CD4-positive, alpha-beta T cell treated with Interleukin-15 for 1 hour (primary cell): ENCODE data around the gene HGFAC.
"Not testable (repeated sequence)": the region's sequence is repeated elsewhere in the genome, so short reads cannot be mapped to it uniquely, and the experiment has no call there.

Experiments
- DNase-seq: peaks from one replicate; pipeline ENCODE4 v3.0.0-alpha.2; 2020

The HGFAC gene

DNA sequence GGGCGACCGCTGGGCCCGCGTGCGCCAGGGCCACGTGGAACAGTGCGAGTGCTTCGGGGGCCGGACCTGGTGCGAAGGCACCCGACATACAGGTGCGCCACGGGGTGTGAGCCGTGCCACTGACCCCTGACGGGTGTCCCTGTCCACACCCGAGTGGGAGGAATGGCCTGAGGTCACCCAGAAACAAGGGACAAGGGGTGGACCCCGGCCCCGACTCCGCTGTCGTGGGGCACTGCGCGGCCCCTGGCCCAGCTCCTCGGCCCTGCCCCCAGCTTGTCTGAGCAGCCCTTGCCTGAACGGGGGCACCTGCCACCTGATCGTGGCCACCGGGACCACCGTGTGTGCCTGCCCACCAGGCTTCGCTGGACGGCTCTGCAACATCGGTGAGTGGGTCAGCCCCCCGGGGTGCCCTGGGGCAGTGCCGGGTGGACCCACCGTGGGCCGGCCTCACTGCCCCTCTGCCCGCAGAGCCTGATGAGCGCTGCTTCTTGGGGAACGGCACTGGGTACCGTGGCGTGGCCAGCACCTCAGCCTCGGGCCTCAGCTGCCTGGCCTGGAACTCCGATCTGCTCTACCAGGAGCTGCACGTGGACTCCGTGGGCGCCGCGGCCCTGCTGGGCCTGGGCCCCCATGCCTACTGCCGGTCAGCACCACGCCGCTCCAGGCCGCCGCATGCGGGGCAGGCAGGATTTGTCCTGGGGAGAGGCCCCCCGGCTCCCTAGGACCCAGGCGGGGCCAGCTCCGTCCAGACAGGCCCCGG, 2.8 kb downstream of the HGFAC start:
- no peak for DNase-seq

DNA sequence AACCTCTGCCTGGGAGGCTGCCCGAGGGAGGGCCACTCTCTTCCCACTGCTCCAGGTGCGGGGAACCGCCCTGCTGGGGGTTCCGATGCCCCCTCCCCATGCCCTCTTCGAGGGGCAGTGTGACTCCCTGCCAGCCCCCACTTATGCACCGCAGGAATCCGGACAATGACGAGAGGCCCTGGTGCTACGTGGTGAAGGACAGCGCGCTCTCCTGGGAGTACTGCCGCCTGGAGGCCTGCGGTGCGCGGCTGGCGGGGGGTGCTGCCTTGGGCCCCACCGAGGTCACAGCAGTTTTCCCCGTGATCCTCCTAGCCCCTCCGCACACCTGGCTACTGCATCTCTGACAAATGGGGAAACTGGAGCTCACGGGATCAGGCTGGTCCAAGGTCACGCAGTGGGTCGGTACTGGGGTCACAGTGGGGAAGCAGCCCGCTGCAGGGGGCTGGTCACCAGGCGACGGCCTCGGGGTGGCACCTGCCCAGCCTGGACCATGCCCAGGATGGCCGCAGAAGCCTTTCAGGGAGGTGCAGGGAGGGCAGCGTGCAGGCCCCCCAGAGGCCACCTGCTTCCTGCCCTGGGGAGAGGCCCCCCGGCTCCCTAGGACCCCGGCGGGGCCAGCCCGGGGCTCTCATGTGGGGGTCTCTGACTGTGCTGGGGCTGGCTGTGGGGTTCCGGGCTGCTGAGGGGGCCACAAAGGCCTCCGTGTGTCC, 3.5 kb downstream of the HGFAC start:
- no peak for DNase-seq

DNA sequence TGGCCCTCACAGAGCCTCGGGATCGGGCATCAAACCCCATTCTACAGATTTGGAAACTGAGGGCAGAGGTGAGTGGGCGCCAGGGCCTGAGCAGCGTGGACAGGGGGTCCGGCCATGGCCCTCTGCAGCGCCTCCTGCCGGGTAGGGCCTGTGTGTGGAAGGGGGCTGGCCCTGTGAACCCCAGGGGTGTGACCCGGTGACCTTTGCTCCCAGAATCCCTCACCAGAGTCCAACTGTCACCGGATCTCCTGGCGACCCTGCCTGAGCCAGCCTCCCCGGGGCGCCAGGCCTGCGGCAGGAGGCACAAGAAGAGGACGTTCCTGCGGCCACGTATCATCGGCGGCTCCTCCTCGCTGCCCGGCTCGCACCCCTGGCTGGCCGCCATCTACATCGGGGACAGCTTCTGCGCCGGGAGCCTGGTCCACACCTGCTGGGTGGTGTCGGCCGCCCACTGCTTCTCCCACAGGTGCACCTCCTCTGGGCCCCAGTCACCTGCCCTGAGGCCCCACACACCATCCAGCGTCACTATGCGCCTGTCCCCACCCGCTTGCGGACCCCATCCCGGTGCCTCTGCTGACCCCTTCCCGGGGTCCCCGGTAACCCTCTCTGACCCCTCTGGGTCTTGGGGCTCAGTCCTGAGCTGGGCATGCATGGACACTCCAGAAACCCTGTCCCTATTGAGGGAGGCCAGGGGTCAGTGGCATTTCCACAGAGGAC, 4.2 kb downstream of the HGFAC start:
- DNase-seq = no peak

DNA sequence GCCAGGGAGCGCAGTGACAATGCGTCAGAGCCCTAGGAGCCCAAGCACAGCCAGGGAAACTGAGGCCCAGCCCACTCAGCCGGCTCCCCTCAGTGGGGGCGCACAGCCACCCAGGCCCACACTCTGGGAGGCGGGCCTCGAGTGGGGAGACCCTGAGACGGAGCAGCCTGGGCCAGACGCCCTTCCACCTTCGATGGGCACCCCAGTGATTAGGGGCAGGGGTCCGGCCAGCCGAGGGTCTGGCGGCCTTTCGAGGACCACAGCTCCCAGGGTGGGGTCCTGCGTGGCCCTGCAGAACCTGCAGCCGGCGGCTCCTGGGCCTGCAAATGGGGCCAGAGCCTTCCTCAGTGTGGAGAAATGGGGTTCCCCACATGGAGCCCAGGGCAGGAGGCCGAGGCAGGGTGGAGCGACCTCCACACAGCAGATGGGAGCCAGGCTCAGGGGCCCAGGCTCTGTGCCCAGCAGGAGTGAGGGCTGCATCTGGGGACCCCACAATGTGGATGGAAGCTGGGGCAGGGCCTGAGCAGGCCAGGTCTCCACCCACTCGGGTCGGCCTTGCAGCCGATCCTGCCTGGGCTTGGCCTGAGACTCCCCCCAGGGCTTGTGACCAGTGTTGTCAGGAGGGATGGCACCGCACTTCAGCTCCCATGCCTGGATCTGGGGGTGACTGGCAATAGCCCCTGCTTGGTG, 5.0 kb downstream of the HGFAC start:
- DNase-seq = no peak

DNA sequence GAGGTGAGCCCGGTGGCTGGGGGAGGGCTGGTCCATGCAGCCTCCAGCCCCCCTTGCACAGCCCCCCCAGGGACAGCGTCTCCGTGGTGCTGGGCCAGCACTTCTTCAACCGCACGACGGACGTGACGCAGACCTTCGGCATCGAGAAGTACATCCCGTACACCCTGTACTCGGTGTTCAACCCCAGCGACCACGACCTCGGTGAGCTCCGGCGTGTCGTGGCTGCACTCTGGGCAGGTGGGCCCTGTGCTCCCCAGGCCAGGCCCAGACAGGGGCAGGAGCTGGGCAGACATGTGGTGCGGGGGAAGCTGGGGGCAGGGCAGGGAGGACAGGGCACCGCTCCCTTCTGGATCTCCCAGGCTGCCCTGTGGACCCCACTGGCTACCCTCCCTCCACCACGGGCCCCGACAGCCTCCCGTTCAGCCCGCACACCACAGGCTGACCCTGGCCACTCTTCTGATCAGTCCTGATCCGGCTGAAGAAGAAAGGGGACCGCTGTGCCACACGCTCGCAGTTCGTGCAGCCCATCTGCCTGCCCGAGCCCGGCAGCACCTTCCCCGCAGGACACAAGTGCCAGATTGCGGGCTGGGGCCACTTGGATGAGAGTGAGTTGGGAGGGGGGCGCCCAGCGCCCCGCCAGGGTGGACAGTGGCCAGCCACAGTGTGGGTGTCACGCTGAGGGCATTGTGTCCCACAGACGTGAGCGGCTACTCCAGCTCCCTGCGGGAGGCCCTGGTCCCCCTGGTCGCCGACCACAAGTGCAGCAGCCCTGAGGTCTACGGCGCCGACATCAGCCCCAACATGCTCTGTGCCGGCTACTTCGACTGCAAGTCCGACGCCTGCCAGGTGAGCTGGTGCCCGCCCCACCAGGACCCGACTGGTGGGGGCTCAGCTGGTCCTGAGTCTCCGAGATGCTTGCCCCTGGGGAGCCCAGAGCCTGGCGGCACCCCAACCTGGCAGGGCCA, 5.9 kb downstream of the HGFAC start:
- DNase-seq = no peak

DNA sequence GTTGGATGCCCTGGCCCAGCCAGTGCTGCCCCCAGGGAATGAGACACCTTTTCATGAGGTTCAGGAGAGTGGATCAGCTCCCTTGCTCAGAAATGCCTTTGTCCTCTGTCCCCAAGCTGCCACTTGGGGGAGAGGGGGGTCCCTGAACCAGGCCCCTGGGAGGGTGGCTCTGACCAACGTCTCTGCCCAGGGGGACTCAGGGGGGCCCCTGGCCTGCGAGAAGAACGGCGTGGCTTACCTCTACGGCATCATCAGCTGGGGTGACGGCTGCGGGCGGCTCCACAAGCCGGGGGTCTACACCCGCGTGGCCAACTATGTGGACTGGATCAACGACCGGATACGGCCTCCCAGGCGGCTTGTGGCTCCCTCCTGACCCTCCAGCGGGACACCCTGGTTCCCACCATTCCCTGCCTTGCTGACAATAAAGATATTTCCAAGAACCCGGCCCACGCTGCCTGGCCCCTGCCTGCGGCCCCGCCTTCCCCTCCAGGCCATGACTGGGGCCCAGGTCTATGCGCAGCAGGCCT, 7.3 kb downstream of the HGFAC start:
- DNase-seq = no peak

DNA sequence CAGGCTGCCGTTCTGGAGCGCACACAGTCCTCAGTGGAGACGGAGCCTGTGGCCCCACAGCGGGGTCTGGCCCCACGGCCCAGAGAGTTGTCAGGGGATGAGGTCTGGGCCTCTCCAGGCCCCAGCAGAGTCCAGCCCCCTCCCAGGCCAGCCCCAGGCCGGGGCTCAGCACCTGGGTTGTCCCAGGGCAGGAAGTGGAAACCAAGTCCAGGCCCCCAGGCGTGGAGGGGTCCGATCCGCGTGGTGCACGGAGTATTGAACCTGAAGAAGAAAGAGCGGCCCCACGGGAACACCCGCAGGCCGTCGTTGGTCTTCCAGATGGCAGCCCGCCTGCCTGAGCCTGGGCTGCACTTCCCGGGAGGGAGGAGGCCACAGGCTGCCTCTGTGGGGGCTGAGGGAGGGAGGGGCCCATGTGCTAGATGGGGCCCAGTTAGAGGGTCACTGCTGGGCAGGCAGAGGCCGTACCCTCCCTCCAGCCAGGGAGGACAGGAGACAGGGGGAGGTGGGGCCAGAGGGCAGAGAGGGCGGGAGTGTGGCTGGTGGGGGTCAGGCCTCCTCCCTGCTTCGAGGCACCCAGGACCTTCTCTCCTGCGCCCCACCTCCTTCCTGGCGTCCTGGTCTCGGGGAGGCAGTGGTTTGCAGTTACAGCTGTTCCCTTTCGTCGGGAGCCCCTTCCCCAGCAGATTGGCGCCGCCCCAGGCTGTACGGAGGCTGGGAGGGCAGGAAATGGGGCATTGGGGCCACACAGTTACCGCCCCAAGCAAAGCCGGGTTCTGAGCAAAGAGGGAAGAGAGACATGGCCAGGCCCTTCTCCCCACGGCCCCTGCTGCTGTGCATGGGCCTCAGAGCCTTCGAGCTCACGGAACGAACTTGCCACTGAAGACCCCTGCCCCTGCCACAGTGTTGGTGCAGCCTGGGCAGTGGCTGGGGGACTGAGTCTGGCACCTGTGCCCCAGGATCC, 8.1 kb downstream of the HGFAC start:
- DNase-seq = no peak

DNA sequence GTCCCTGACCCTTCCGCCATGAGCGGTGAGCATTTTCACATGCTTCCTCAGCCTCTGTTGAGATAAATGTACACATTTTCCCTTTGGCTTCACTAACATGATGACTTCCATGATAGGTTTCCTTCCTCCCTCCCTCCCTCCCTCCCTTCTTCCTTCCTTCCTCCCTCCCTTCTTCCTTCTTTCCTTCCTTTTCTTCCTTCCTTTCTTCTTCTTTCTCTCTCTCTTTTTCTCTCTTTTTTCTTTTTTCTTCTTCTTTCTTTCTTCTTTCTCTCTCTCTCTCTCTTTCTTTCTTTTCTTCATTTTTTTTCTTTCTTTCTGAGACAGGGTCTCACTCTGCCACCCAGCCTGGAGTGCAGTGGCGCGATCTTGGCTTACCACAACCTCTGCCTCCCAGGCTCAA, 8.9 kb downstream of the HGFAC start:
- DNase-seq = no peak

DNA sequence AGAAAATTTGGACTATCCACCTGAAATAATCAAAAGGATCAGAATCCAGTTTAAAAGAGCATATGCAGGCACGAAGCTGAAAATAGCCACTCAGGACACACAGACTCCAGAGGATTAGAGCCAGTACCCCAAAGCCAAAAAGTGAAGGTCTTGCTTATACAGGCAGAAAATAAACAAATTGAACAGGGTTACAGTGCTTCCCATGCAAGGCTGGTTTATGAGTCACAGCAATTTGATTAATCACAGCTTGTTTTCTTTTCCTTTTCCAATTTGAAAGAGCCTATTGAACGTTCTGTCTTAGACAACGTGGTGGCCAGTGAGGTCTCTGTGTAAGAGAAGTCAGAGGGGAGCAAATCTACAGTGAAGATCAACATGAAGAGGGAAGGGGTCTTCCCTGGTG, 10.2 kb downstream of the HGFAC start:
- DNase-seq = no peak

DNA sequence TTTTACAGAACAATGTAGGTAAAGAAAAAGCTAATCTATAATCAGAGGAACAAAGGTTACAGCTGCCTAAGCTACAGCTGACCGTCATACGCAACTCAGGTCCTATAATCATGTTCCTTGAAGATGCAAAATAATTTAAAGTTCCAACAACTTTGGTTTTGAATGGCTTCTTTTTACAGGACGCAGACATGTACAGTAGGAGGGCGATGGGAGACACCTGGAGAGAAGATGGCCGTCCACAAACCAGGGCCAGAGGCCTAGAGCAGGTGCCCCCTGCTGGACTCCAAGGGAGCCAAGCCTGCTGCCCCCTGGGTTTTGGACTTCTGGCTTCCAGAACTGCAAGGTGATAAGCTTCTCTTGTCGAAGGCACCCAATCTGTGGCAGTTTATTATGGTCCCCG, 10.6 kb downstream of the HGFAC start:
- no peak for DNase-seq

DNA sequence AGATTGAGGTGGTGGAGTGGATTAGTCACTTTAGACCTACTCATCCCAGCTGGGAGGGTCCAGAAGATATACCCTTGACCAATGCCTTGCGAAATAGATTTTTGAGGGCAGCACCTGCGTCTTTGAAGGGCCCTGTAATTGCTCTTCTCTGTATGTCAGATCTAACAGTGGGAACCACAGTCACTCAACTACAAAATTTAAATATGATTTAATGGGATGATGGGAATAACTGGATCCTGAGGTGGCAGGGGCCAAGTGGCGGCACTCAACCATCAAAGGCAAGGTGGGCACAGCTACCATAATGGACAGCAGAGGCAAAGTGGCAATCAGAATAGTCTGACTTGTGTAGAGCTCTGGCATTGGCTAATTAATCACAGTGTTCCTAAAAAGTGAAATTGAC, 13.8 kb downstream of the HGFAC start:
- DNase-seq = not testable (repeated sequence)

DNA sequence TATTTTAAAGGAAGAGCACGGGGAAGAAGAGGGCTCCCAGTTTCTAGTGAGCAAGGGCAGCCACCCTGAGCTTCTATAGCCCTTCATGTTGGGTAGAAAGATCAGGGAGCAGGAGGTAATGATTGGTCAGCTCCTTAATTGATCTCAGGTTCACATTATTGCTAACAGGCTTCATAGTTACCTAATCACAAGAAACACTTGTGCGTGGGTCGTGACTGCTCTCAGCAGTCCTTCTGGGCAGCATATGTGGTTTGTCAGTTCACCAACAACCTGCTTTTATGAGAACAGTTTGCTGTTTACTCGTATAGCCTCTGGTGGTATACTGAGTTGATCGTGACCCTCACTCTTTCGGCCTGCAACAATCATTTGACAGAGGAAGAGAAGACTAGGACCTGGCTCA, 16.6 kb downstream of the HGFAC start:
- no peak for DNase-seq

DNA sequence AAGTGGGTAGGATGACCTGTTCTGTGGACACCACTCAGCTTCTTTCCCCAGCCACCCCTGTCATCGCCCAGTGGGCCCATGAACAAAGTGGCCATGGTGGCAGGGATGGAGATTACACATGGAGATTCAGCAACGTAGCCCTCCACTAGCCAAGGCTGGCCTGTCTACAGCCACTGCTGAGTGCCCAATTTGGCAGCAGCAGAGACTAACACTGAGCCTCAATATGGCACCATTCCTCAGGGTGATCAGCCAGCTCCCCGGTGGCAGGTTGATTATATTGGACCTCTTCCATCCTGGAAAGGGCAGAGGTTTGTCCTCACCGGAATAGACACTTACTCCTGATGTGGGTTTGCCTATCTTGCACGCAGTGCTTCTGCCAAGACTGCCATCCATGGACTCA, 17.4 kb downstream of the HGFAC start:
- DNase-seq = not testable (repeated sequence)

DNA sequence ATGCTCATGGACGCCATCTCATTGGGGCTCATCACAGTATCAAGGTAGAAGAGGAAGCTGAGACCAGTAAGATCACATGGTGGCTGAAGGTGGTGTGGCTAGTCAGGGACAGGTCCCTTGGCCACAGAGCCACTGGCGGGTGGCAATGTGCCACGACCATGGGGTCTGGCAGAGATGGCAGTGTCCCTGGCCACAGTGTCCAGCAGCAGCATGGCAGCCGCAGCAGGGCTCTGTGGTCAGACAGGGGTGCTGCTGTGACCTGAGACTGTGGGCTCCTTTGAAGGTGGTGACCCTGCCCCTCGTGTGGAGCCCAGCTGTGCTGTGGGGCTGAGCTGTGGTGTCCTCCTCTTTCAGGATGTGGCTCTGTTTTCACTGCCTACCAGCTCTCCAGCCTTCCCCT, 19.2 kb downstream of the HGFAC start:
- no peak for DNase-seq

DNA sequence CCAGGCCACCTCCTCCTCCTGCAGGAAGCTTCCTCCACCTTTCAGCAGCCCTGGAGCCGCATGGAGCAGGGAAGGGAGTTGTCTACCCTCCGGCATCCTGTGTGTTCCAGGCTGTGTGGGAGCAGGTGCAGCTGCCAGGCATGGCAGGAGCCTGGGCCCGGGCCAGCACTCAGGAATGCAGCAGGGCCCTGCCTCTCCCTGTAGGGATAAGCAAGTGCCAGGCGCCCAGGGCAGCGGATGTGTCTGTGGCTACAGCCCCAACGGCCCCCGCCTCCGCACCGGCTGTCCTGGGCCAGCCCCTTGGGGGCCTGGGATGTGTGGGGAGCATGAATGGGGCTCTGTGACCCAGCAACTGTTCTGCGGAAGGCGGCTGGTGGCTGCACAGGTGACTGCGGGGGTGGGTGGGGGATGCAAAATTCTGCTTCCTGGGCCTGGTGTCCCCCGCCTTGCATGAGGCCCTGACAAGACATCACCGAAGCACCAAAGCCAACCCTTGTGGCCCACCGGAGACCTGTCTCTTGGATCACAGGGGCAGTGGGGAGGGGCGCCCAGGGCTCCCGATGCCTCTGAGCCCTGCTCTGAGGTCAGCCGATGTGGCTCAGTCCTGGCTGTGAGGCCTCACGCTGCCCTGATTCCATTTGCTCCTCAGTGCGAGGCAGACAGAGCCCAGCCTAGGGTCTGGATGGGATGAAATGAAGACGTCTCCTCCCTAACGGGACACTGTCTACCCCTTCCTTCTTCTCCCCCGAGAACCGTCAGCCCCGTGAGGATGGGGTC, 19.9 kb downstream of the HGFAC start:
- DNase-seq = no peak

DNA sequence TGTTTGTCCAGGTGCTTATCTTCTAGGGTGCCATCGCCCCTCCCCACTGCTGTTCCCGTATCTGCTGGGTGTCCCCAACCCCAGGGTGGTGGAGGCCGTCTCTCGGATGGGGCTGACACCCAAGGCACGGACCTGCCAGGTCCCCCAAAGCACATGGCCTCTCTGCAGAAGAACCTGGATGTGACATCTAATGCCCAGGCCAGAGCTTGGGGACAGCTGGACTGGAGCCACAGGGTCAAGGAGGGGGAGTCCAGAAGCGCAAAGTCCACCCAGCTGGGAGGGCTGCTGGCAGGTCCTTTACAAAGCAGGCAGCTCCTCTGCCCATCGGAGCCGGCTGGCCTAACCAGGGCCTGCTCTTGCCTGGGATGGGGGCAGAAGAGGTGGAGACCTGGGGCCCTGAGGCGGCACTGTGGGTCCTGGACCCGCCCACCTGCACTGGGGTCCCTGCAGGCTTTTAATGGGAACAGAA, 20.6 kb downstream of the HGFAC start:
- no peak for DNase-seq

DNA sequence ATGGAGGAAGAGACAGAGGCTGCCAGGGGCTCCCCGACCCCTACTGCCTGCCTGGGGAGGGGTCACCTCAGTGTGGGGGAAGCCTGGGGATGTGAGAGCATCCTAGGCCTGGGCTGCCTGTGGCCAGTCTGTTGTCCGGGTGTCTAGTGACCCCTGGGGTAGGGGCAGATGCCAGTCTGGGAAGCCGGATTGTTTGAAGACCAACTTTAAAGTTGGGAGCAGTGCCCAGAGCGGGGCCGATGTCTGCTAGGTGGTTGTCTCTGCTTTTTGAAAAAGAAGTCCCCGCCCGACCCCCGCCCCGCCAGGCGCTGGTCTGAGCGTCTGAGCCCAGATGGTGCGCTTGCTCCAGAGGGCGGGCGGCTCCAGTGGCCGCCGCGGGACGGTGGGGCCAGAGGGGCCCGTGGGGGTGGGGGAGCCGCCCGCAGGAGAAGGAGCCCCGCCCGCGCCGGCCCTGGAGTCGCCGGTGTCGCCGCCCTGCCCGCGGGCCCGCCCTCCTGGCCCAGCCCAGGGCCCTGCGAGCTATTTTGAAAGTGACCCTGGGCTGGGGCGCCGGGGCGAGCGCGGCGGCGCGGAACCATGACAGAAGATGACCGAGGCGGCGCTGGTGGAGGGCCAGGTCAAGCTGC, 21.1 kb downstream of the HGFAC start, which contains the start of gene DOK7:
DOK7 (plus strand) TSS at position 517 of the 626 bp plus-strand sequence; CDS start at position 587, 70 bp downstream.
- no peak for DNase-seq

DNA sequence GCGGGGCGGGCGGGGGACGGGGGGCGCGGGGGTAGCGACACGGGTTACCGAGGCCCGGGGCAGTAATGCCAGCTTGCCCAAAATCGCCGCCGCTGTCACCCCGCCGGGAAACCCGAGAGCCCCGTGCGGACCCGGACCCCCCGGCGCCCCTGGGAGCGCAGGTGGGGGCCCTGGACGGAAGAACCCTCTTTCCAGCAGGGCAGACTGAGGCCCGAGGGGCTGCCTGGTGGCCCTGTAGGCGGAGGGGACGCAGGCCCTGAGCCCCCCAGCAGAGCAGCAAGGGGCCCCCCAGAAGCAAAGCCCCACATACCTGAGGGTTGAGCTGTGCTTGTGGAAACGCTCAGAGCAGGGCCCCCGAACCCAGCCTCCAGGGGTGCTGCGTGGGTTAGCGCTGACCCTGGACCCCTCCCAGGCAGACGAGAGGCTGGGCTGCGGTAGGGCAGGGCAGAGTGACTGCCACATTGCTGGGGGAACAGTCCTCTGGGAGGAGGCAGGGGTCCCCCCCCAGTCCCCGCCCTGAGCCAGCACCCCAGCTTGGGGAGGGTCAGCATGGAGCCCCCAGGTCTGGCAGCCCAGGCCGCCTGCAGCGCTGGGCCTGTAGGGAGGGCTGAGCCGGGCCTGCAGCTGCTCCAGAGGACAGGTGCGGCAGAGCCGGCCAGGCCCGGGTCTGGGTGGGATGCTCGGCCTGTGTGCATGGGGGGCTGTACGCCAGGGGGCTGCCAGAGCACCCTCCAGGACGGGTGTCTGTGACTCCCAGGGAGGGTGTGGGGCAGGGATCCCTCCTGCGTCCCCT, 22.0 kb downstream of the HGFAC start:
- DNase-seq = no peak
